ENCODE results near the gene HLA-A. TPM values are rescaled to one million over a fixed set of nuclear protein-coding genes. Genes with fewer than 3 reads are reported as not detected.

The HLA-A gene
- total and polyA plus RNA-seq, 2 donors (not counting 3 experiments of a cell fraction or from before 2014, with no cell fraction given), result 294 to 822 TPM

- H3K27me3 ChIP-seq (ENCODE audit: control insufficient read depth in 2 of 2, insufficient read depth in 2 of 2, low read length in 2 of 2), result no peaks in the 10 kb centered on the region
- intact Hi-C loops (cut with micrococcal nuclease) (no loop called here), dilution Hi-C loops (cut with MboI; ENCODE audit: extremely low pct_ligation_motif_present, low sequenced_read_pairs) (no loop called here)
- H3K4me3 ChIP-seq (replicated peaks in 1 of 3; ENCODE audit: insufficient read depth in 1 of 3, low read depth in 1 of 3, low read length in 3 of 3), result no peak overlapping the region
- no peaks in the 10 kb centered on the region for H4K20me1 ChIP-seq (replicated peaks; ENCODE audit: control insufficient read depth, extremely low read depth, insufficient read depth, low read length)
- no peaks in the 10 kb centered on the region for H3K9me1 ChIP-seq (replicated peaks; ENCODE audit: control insufficient read depth, extremely low read depth, insufficient read depth, low read length)
- H3K9ac ChIP-seq (replicated peaks; ENCODE audit: extremely low read depth, insufficient read depth, low read length), result no peak overlapping the region
- no TSS peak for BruUV-seq (replicated peaks)
- H2AFZ ChIP-seq (ENCODE audit: low read depth, low read length), result no peak overlapping the region
- no peak overlapping the region for H3K27ac ChIP-seq (ENCODE audit: insufficient read depth, low read depth, low read length)
- TF ChIP-seq JUN (IDR thresholded peaks at IDR 0.05; ENCODE audit: borderline replicate concordance, insufficient read depth, insufficient read length, low read depth), result no peak
- no peak for TF ChIP-seq GATA2 (IDR thresholded peaks at IDR 0.05; ENCODE audit: insufficient read depth, insufficient read length, low read depth, low read length)
- no peak for TF ChIP-seq POLR2AphosphoS5 (IDR thresholded peaks at IDR 0.05; ENCODE audit: insufficient read depth, low read depth, low read length)
- ChIA-PET CTCF (no interaction called here), POLR2A (no interaction called here)
- peak; percentile 48 for FAIRE-seq
- H3K9me3 ChIP-seq (replicated peaks; ENCODE audit: control insufficient read depth, insufficient read depth, low read length), result no peaks in the 10 kb centered on the region
- no peak for DNase-seq (ENCODE audit: low read depth, low spot score)
- H3K4me1 ChIP-seq (ENCODE audit: control insufficient read depth, extremely low read depth, insufficient read depth, low read length), result no peaks in the 10 kb centered on the region
- H3K79me2 ChIP-seq (ENCODE audit: control insufficient read depth, insufficient read depth, low read length), result peaks cover 9% of the 10 kb centered on the region
- H3K4me2 ChIP-seq (ENCODE audit: insufficient read depth, low read length), result no peak overlapping the region
- peaks cover 0 to 12% of the 10 kb centered on the region in 2 experiments for H3K36me3 ChIP-seq (ENCODE audit: control insufficient read depth in 2 of 2, extremely low read depth in 1 of 2, insufficient read depth in 2 of 2, low read length in 2 of 2)
Measured at GRCh38 chr6:29946223-29947076, 4.1 kb downstream of the HLA-A start.

GRCh38 chr6:29947077-29947980 is 5.0 kb downstream of the HLA-A start:
- BruUV-seq (replicated peaks), result no TSS peak
- Histone ChIP-seq H3K27me3 (ENCODE audit: control insufficient read depth in 2 of 2, insufficient read depth in 2 of 2, low read length in 2 of 2) (no peaks in the 10 kb centered on the region), H3K4me2 (ENCODE audit: insufficient read depth, low read length) (no peak overlapping the region), H3K9me1 (replicated peaks; ENCODE audit: control insufficient read depth, extremely low read depth, insufficient read depth, low read length) (no peaks in the 10 kb centered on the region), H3K4me3 (replicated peaks in 1 of 3; ENCODE audit: insufficient read depth in 1 of 3, low read depth in 1 of 3, low read length in 3 of 3) (no peak overlapping the region), H4K20me1 (replicated peaks; ENCODE audit: control insufficient read depth, extremely low read depth, insufficient read depth, low read length) (no peaks in the 10 kb centered on the region), H3K27ac (ENCODE audit: insufficient read depth, low read depth, low read length) (no peak overlapping the region), H3K79me2 (ENCODE audit: control insufficient read depth, insufficient read depth, low read length) (peaks cover 9% of the 10 kb centered on the region), H2AFZ (ENCODE audit: low read depth, low read length) (no peak overlapping the region), H3K9me3 (replicated peaks; ENCODE audit: control insufficient read depth, insufficient read depth, low read length) (no peaks in the 10 kb centered on the region), H3K36me3 (ENCODE audit: control insufficient read depth in 2 of 2, extremely low read depth in 1 of 2, insufficient read depth in 2 of 2, low read length in 2 of 2) (peaks cover 0 to 12% of the 10 kb centered on the region in 2 experiments), H3K9ac (replicated peaks; ENCODE audit: extremely low read depth, insufficient read depth, low read length) (no peak overlapping the region), H3K4me1 (ENCODE audit: control insufficient read depth, extremely low read depth, insufficient read depth, low read length) (no peaks in the 10 kb centered on the region)
- dilution Hi-C loops (cut with MboI; ENCODE audit: extremely low pct_ligation_motif_present, low sequenced_read_pairs), result no loop called here
- ChIA-PET POLR2A (no interaction called here), CTCF (no interaction called here)
- DNase-seq (ENCODE audit: low read depth, low spot score) (no peak), FAIRE-seq (no peak)
- intact Hi-C loops (cut with micrococcal nuclease), result no loop called here
- no peak for TF ChIP-seq GATA2 (IDR thresholded peaks at IDR 0.05; ENCODE audit: insufficient read depth, insufficient read length, low read depth, low read length)
- no peak for TF ChIP-seq CTCF (IDR thresholded peaks at IDR 0.05; ENCODE audit: extremely low read depth in 1 of 2, insufficient read depth in 1 of 2, low read depth in 1 of 2, low read length in 2 of 2)
- no peak for TF ChIP-seq EZH2 (IDR thresholded peaks at IDR 0.05; ENCODE audit: borderline replicate concordance, low read depth, low read length, severe bottlenecking)
- TF ChIP-seq POLR2AphosphoS5 (IDR thresholded peaks at IDR 0.05; ENCODE audit: insufficient read depth, low read depth, low read length), result no peak
- TF ChIP-seq FOS (IDR thresholded peaks at IDR 0.05; ENCODE audit: borderline replicate concordance, insufficient read depth, low read length), result no peak
- no peak for TF ChIP-seq POLR2A (IDR thresholded peaks at IDR 0.05; ENCODE audit: low read depth, low read length)
- TF ChIP-seq, protein P1, sequence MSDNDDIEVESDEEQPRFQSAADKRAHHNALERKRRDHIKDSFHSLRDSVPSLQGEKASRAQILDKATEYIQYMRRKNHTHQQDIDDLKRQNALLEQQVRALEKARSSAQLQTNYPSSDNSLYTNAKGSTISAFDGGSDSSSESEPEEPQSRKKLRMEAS (IDR thresholded peaks at IDR 0.05; ENCODE audit: insufficient read depth, insufficient read length), result no peak
